Urinary bladder (tissue), 4 donors: Measurements from ENCODE around the gene B4GALT4. TPM values are rescaled to one million over a fixed set of nuclear protein-coding genes. Genes with fewer than 3 reads are reported as not detected.
"Not testable (repeated sequence)": the region's sequence is repeated elsewhere in the genome, so short reads cannot be mapped to it uniquely, and the experiment has no call there.

ENCODE experiments used
- DNase-seq: peaks from one replicate; pipeline ENCODE4 v3.0.0-alpha.2; 2015; ENCODE audit errors: extremely low spot score
- H3K27ac ChIP-seq: one replicate; pipeline ENCODE4 v1.5.1; 2013; ENCODE audit warnings: low read depth, mild to moderate bottlenecking, moderate library complexity
- H3K36me3 ChIP-seq: one replicate; pipeline ENCODE4 v1.6.1; 2013; ENCODE audit warnings: mild to moderate bottlenecking, moderate library complexity; ENCODE audit not compliant: insufficient read depth
- H3K4me1 ChIP-seq: one replicate; pipeline ENCODE4 v1.6.1; 2013; ENCODE audit warnings: mild to moderate bottlenecking, moderate library complexity; ENCODE audit not compliant: insufficient read depth
- H3K4me3 ChIP-seq: one replicate; pipeline ENCODE4 v1.5.1; 2013; ENCODE audit warnings: low read depth, low read length
- WGBS: extraction: QIAGEN DNeasy Blood & Tissue Kit; methylation state at CpG from one replicate; pipeline ENCODE4 v1.1.7; 2013; 5-methylcytosine and 5-hydroxymethylcytosine counted together
- polyA plus RNA-seq: library from polyadenylated mRNA; stranded (reverse); fragments of 200-250 nt; gene quantifications from one replicate; pipeline ENCODE4 v1.2.3, GENCODE V29; 2013
- total RNA-seq: library from RNA; depleted of rRNA; stranded (reverse); fragments of >200 nt; gene quantifications from one replicate; pipeline ENCODE4 v1.2.3, GENCODE V29; 2014
- donor health status: healthy with polysubstance abuse.
- donor health status: healthy.

B4GALT4 gene, protein sequence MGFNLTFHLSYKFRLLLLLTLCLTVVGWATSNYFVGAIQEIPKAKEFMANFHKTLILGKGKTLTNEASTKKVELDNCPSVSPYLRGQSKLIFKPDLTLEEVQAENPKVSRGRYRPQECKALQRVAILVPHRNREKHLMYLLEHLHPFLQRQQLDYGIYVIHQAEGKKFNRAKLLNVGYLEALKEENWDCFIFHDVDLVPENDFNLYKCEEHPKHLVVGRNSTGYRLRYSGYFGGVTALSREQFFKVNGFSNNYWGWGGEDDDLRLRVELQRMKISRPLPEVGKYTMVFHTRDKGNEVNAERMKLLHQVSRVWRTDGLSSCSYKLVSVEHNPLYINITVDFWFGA
- 23.2 TPM for total RNA-seq
- 18.8 TPM for polyA plus RNA-seq

DNA sequence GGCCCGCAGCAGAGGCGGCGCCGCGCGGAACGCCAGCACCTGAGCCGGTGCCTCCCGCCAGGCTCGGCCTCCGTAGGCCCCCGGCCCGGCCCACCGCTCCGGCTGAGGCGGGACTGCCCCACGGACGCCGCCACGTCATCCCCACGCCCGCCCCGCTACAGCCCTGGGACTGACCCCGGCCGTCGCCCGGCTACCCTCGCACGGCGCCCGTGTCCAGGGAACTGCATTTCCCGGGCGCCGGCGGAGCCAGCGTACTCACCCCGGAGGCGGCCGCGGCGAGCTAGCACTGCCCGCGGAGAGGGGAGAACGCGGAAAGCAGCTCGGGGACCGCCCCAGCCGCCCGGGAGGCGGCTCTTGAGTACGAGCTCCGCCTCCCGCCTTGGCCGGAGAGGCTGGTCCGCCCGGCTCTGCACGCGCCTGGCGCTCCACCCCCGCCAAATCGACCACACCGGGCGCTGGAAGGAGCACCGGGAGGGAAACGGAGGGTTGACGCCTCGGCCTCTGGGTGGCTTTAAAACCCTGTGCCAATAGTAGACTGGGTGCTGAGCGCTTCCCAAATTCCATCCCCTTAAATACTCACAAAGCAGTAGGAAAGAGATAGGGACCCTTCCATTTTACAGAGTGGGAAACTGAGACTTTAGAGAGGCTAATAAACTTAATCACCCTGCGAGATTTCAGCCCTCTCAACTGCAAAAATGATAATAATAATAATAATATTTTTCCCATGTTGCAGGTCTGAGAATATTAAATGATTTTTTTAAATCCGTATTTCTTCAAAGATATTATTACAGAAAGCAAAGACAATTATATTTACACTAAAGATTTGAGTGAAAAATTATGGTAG, at the start of gene B4GALT4:
Gene B4GALT4 (minus strand): TSS at position 288 of the 844 bp plus-strand sequence. CDS start 10,779 bp downstream, outside the sequence.
- 2% methylated on average over 70 of the region's 70 CpGs for WGBS
- Histone ChIP-seq H3K27ac (peak within 1 kb of the TSS; percentile 95), H3K4me3 (peak within 1 kb of the TSS; percentile 88), H3K36me3 (no peaks in the 10 kb centered on the region), H3K4me1 (peaks cover 2% of the 10 kb centered on the region)
- DNase-seq, result peak; percentile 55

DNA sequence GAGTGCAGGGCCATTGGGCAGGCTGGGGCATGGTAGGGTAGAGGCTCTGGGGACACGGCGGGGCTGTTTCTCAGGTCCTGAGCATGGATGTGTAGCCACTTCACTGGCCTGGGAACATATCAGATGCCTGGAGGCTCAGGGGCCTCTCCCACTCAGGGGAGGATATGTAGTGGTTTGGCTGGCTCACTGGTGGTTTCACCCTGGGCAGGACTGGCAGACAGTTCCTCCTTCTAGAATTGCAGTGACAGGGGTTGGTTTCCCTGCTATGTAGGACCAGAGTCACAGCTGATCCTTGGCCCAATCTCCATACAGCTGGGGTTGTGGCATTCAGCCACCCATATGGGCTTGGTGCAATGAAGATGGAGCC, 48.7 kb upstream of the B4GALT4 start:
- H3K4me3 ChIP-seq, result no peak overlapping the region
- DNase-seq, result no peak
- H3K36me3 ChIP-seq, result no peaks in the 10 kb centered on the region
- H3K27ac ChIP-seq, result no peak overlapping the region
- no peaks in the 10 kb centered on the region for H3K4me1 ChIP-seq
- whole genome bisulfite sequencing, result 95% methylated on average over 2 of the region's 2 CpGs

DNA sequence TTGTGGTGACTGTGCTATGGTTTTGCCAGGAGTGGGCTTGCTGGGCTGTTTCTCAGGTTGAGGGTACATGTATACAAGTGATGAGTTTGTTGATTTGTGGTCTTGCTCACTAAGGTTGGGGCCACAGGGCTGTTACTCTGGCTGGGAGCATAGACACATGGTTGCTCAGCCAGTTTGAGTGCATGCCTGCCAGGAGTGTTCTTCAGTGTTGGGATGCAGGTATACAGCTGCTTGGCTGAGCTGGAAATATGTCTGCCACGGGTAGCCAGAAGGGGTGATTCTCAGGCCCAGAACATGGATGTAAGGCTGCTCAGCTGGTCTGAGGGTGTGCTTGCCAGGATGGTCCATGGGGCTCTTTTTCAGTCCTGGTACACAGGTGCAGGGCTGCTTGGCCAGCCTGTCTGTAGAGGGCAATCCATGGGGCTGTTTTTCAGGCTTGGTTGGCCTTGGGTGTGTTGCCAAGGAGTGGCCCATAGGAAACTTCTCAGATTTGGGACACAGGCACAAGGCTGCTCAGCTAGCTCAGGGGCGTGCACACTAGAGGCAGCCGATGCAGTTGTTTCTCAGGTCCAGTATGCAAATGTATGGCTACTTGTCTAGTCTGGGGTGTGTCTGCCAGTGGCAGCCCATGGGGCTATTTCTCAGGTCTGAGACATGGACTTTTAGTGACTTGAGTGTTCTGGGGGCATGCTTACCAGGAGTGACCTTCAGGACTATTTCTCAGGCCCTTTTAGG, 48.2 kb upstream of the B4GALT4 start:
- H3K4me3 ChIP-seq, result no peak overlapping the region
- DNase-seq, result no peak
- H3K36me3 ChIP-seq, result no peaks in the 10 kb centered on the region
- WGBS, result 90% methylated on average over 3 of the region's 3 CpGs
- no peaks in the 10 kb centered on the region for H3K4me1 ChIP-seq
- H3K27ac ChIP-seq, result no peak overlapping the region

DNA sequence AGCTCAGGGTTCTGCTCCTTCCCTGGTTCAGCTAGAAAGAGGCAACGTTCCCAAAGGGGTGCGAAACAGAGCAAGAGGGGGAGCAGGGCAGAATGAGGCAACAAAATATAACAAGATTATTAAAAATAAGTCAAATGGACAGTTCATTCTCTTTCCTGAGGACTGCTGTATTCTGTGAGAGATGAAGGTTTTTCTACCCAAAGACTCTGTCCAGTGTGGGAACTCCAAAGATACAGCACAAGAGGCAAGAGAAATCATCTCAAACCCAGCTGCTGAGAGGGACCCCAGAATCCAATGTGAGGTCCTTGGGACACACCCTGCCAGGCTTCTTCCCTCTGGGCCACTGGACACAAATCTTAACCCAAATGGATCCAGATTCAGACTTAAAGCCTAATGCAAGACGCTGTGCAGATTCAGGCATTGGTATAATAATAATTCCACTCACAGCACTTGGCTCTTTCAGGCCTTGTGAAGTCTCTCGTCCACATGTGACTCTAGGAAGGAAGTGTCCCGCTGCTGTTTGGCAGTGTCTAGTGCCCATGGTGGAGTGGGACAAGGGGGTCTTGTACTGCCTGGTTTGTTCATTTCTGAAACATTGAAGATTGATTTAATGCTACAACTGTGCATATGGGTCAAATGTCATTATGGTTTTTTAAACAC, 39.0 kb upstream of the B4GALT4 start:
- WGBS, result 67% methylated on average over 5 of the region's 5 CpGs
- H3K36me3 ChIP-seq, result no peaks in the 10 kb centered on the region
- no peak overlapping the region for H3K27ac ChIP-seq
- DNase-seq, result no peak
- H3K4me1 ChIP-seq, result no peaks in the 10 kb centered on the region
- H3K4me3 ChIP-seq, result no peak overlapping the region

DNA sequence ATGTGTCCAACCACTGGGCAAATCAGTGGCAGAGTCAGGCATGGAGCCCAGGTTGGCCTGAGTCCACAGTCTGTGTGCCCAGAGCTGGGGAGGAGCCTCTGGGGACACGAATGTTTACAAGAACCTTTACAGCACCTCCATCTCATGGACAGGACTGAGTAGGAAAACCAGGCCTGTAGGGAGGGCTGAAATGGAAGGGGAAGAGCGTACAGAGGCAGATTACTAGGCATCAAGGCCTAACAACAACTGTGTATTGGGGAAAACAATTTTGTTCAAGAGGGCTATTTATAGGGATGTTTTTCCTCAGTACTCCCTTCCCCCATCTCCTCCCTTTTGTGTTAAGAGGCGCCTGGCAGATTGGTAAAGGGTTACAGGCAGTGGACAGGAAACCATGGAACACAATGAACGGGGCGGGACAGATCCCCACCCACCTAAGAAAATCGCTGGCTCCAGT, 38.5 kb upstream of the B4GALT4 start:
- no peaks in the 10 kb centered on the region for H3K4me1 ChIP-seq
- DNase-seq, result no peak
- no peak overlapping the region for H3K4me3 ChIP-seq
- H3K36me3 ChIP-seq, result no peaks in the 10 kb centered on the region
- WGBS, result 44% methylated on average over 6 of the region's 6 CpGs
- H3K27ac ChIP-seq, result no peak overlapping the region

DNA sequence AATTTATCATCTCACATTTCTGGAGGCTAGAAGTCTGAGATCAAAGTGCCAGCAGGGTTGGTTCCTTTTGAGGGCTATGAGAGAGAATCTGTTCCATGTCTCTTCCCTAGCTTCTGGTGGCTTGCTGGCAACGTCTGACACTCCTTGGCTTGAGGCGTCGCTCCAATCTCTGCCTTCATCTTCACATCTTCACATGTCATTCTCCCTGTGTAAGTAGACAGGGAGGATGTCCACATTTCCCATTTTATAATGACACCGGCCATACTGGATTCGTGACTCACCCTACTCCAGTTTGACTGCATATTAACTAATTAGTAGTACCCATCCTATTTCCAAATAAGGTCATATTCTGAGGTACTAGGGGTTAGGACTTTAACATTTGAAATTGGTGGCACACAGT, 36.0 kb upstream of the B4GALT4 start:
- Histone ChIP-seq H3K4me3 (no peak overlapping the region), H3K36me3 (no peaks in the 10 kb centered on the region), H3K27ac (no peak overlapping the region), H3K4me1 (no peaks in the 10 kb centered on the region)
- WGBS, result 87% methylated on average over 5 of the region's 5 CpGs
- no peak for DNase-seq

DNA sequence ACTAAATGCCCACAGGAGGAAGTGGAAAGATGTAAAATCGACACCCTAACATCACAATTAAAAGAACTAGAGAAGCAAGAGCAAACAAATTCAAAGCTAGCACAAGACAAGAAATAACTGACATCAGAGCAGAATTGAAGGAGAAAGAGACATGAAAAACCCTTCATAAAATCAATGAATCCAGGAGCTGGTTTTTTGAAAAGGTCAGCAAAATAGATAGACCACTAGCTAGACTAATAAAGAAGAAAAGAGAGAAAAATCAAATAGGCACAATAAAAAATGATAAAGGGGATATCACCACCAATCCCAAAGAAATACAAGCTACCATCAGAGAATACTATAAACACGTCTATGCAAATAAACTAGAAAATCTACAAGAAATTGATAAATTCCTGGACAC, 29.5 kb upstream of the B4GALT4 start:
- not testable (repeated sequence) for H3K36me3 ChIP-seq, DNase-seq, H3K4me3 ChIP-seq, H3K4me1 ChIP-seq, H3K27ac ChIP-seq
- 78% methylated on average over 2 of the region's 2 CpGs for WGBS

DNA sequence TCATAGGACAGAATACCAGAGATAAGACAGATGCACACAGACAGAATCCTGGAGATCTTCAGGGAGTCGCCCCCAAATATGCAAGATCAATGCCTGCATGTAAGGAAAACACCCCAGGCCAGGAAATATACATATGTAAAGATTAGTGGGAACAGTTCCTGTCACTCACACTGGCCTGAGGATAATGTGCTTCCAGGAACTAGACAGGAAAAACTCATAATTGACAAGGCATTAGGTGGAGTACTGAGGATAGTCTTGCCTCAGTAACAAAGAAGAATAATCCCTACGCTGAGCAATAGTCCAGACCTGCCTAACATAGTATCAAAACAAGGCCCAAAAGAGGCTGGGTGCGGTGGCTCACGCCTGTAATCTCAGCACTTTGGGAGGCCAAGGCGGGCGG, 20.4 kb upstream of the B4GALT4 start:
- Histone ChIP-seq H3K4me3 (no peak overlapping the region), H3K36me3 (no peaks in the 10 kb centered on the region), H3K4me1 (no peaks in the 10 kb centered on the region), H3K27ac (no peak overlapping the region)
- DNase-seq, result no peak
- WGBS, result 70% methylated on average over 6 of the region's 6 CpGs

DNA sequence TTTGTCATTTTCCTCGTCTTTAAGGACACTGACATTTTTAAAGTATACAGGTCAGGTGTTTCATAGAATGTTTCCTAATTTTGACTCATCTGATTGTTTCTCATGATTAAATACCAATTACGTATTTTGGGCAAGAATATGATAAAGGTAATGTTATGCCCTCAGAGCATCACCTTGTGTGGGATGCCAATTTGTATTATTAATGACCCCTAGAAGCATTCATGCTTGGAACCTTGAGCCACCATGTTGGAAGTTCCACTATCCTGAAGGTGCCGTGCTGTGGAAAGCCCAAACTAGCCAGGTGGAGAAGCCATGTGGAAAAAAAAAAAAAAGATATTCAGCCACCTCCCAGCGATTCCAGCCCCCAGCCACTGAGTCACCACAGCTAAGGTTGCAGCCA, 19.1 kb upstream of the B4GALT4 start:
- DNase-seq, result no peak
- Histone ChIP-seq H3K4me3 (no peak overlapping the region), H3K4me1 (no peaks in the 10 kb centered on the region), H3K36me3 (no peaks in the 10 kb centered on the region), H3K27ac (no peak overlapping the region)
- WGBS, result 93% methylated on average over 4 of the region's 4 CpGs

DNA sequence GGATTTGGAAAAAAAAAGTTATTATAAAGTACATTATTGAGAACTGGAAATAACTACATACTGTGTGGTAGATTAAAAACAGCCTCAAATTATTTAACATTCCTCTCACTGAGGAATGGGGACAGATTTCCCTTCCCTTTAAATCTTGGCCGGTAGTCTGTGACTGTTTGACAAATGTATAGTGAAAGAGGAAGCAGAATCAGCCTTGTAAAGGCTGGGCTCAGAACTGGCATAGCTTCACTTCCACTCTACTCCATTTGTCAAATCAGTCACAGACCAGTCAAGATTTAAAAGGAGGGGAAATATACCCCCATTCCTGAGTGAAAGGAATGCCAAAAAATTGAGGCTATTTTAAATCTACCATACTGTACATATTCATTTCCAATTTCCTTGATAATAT, 18.2 kb upstream of the B4GALT4 start:
- Histone ChIP-seq H3K4me3 (no peak overlapping the region), H3K4me1 (no peaks in the 10 kb centered on the region), H3K27ac (no peak overlapping the region), H3K36me3 (no peaks in the 10 kb centered on the region)
- no peak for DNase-seq
- WGBS, result 33% methylated on average over 1 of the region's 1 CpG

DNA sequence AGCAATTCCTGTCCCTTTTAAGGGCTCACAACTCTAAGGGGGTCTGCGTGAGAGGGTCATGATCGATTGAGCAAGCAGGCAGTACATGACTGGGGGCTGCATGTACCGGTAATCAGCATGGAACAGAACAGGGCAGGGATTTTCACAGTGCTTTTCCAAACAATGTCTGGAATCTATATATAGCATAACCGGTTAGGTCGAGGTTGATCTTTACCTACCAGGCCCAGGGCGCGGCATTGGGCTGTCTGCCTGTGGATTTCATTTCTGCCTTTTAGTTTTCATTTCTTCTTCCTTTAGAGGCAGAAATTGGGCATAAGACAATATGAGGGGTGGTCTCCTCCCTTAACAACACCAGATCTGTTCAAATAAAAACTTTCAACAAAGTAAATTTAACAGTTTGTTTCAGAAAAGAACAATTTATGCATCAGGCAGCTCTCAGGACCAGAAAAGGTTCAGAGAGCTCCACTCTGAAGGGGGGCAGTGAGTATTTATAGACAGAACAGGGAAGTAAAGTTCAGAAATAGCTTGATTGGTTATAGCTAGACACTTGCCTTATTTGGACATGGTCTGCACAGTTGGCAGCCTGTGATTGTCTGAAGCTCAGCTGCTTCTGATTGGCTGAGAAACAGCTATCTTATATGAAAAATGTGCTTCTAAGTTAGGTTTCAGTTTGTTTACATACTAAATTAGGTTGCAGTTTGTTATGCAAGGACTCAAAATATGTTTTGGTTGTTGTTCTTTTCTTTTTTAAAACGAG, 17.2 kb upstream of the B4GALT4 start:
- DNase-seq, result no peak
- Histone ChIP-seq H3K36me3 (no peaks in the 10 kb centered on the region), H3K27ac (no peak overlapping the region), H3K4me1 (no peaks in the 10 kb centered on the region), H3K4me3 (no peak overlapping the region)
- WGBS, result 85% methylated on average over 8 of the region's 8 CpGs

DNA sequence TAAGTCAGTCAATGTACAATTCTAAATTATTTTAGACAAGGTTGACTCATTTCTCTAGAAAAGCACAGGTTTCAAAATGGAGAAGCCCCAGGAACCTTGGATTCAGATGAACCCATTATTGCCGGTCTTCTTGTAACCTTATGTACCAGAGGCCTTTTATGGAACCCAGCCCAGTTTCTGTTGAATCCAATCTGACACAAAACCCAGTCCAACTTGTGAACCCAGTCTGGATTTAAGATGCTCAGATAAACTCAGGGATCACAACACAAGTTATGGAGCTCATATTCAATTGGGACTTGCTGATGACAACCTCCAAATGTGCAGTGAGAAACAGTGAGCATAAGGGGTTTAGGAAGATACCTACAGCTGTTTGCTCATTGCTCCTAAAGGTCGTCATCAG, 16.4 kb upstream of the B4GALT4 start:
- no peak for DNase-seq
- Histone ChIP-seq H3K4me3 (no peak overlapping the region), H3K4me1 (no peaks in the 10 kb centered on the region), H3K36me3 (no peaks in the 10 kb centered on the region), H3K27ac (no peak overlapping the region)
- WGBS, result 90% methylated on average over 2 of the region's 2 CpGs

DNA sequence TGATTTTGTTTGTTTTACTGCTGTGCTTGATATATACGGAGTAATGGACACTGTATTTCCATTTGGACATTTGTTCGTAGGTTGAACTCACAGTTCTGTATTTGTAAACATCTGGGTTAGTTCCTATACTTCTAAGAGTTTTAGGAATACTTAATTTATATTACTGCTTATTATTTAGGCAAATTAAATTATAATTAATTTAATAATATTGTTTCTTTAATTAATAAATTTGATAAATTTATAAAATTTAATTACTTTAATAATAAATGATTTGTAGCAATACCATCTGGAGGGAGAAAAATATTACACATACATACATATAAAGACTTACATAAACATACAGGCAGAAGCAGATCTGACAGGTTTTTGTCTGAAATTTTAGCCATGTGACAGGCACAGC, 14.5 kb upstream of the B4GALT4 start:
- H3K27ac ChIP-seq, result no peak overlapping the region
- no peaks in the 10 kb centered on the region for H3K4me1 ChIP-seq
- 83% methylated on average over 2 of the region's 2 CpGs for whole genome bisulfite sequencing
- no peaks in the 10 kb centered on the region for H3K36me3 ChIP-seq
- DNase-seq, result no peak
- H3K4me3 ChIP-seq, result no peak overlapping the region
